ENCODE data around the gene SSR3. TPM values are rescaled to one million over a fixed set of nuclear protein-coding genes. Genes with fewer than 3 reads are reported as not detected.

The SSR3 gene
- total RNA-seq, 8 experiments from 2014 or later, result 62.6 to 195 (median 88.0) TPM

GRCh38 chr3:156497326-156497725, 57.6 kb downstream of the SSR3 start:
- peaks cover 0 to 4% of the 10 kb centered on the region in 2 donors for H3K4me1 ChIP-seq (replicated peaks in 1 of 2)
- no peak overlapping the region for H3K27ac ChIP-seq
- 11 to 78% (median 38%) methylated on average over 1 of the region's 1 CpG; no CpG with 5 or more reads in 3 of the 10 experiments for WGBS, 10 experiments
- no peak overlapping the region for H3K4me3 ChIP-seq
- in situ Hi-C loops (cut with MboI; ENCODE audit: low pct_unique_long_range_greater_than_20kb in 2 of 9, low sequenced_read_pairs in 9 of 9, unreplicated experiment in 9 of 9), result no loop called here
- no peak for ATAC-seq (replicated peaks in 6 of 8)

- Histone ChIP-seq H3K27ac (no peak overlapping the region), H3K4me1 (replicated peaks in 1 of 2) (peaks cover 0 to 1% of the 10 kb centered on the region in 2 donors), H3K4me3 (no peak overlapping the region)
- in situ Hi-C loops (cut with MboI; ENCODE audit: low pct_unique_long_range_greater_than_20kb in 2 of 9, low sequenced_read_pairs in 9 of 9, unreplicated experiment in 9 of 9), result no loop called here
- no peak for ATAC-seq (replicated peaks in 6 of 8)
- WGBS, 10 experiments, result 100% methylated on average over 1 of the region's 1 CpG; no CpG with 5 or more reads in 4 of the 10 experiments
Measured at GRCh38 chr3:156495816-156496215, 59.1 kb downstream of the SSR3 start.

GRCh38 chr3:156493887-156494286, 61.0 kb downstream of the SSR3 start:
- 60 to 100% (median 83%) methylated on average over 1 to 3 of the region's 3 CpGs; no CpG with 5 or more reads in 2 of the 10 experiments for WGBS, 10 experiments
- no peaks in the 10 kb centered on the region for H3K4me1 ChIP-seq (replicated peaks in 1 of 2)
- in situ Hi-C loops (cut with MboI; ENCODE audit: low pct_unique_long_range_greater_than_20kb in 2 of 9, low sequenced_read_pairs in 9 of 9, unreplicated experiment in 9 of 9), result no loop called here
- no peak for ATAC-seq (replicated peaks in 6 of 8)
- H3K27ac ChIP-seq, result no peak overlapping the region
- no peak overlapping the region for H3K4me3 ChIP-seq

GRCh38 chr3:156492801-156493261, 62.1 kb downstream of the SSR3 start:
- H3K27ac ChIP-seq, result no peak overlapping the region
- H3K4me1 ChIP-seq (replicated peaks in 1 of 2), result no peaks in the 10 kb centered on the region
- H3K4me3 ChIP-seq, result no peak overlapping the region
- in situ Hi-C loops (cut with MboI; ENCODE audit: low pct_unique_long_range_greater_than_20kb in 2 of 9, low sequenced_read_pairs in 9 of 9, unreplicated experiment in 9 of 9), result no loop called here
- 7 to 100% (median 83%) methylated on average over 1 to 3 of the region's 3 CpGs; no CpG with 5 or more reads in 1 of the 10 experiments for WGBS, 10 experiments
- no peak for ATAC-seq (replicated peaks in 6 of 8)

GRCh38 chr3:156491192-156491591, 63.7 kb downstream of the SSR3 start:
- no peak for ATAC-seq (replicated peaks in 6 of 8)
- WGBS, 10 experiments, result 66 to 100% (median 92%) methylated on average over 1 to 3 of the region's 3 CpGs
- Histone ChIP-seq H3K27ac (no peak overlapping the region), H3K4me1 (replicated peaks in 1 of 2) (no peaks in the 10 kb centered on the region), H3K4me3 (no peak overlapping the region)
- in situ Hi-C loops (cut with MboI; ENCODE audit: low pct_unique_long_range_greater_than_20kb in 2 of 9, low sequenced_read_pairs in 9 of 9, unreplicated experiment in 9 of 9), result no loop called here

Other genes with a start within 250 kb of the SSR3 start
- gene TIPARP, start 119.5 kb upstream of the SSR3 start, total RNA-seq, result 10 to 100 TPM in 6 of 8 experiments, 1 to 10 TPM in 2; 8.0 to 28.4 (median 14.6) TPM